NB4 (cell line): ENCODE measurements around the gene PCK1.

Experiments
- CTCF ChIP-seq: IDR thresholded peaks from one replicate; pipeline ENCODE4 v1.5.1; 2012; ENCODE audit warnings: low read depth, low read length
- MAX ChIP-seq: IDR thresholded peaks from 2 replicates; pipeline ENCODE4 v1.6.1; 2011; ENCODE audit warnings: low read depth, low read length

GRCh38 chr20:57517904-57518303, 43.0 kb upstream of the PCK1 start:
- no peak for TF ChIP-seq CTCF
- TF ChIP-seq MAX: no peak
